NCI-H1694 treated with DMSO at 0.1 percent for 48 hours (cell line): Measurements from ENCODE around the gene GALR2.
"Not testable (repeated sequence)": the region's sequence is repeated elsewhere in the genome, so short reads cannot be mapped to it uniquely, and the experiment has no call there.

ENCODE experiments used
- DNase-seq: peaks from one replicate; lab custom pipeline; 2025; lab: John Stamatoyannopoulos, UW

GALR2 gene

GRCh38 chr17:76074390-76075363, at the start of gene GALR2:
Gene GALR2, plus strand, starts transcription at chr17:76074781. Its CDS starts 103 bp downstream, at chr17:76074884.
- no peak for DNase-seq

GRCh38 chr17:76025294-76025693, 49.3 kb upstream of the GALR2 start:
- no peak for DNase-seq

- no peak for DNase-seq
Observed at GRCh38 chr17:76026714-76027158, 47.8 kb upstream of the GALR2 start.

GRCh38 chr17:76027159-76027839, 47.3 kb upstream of the GALR2 start, which contains the start of gene EVPL:
Gene EVPL, minus strand, starts transcription at chr17:76027306. Its CDS starts 108 bp downstream, at chr17:76027198.
- no peak for DNase-seq

GRCh38 chr17:76032073-76032779, 42.4 kb upstream of the GALR2 start:
- DNase-seq: no peak

GRCh38 chr17:76032780-76033108, 41.8 kb upstream of the GALR2 start:
- no peak for DNase-seq

GRCh38 chr17:76033139-76033538, 41.4 kb upstream of the GALR2 start:
- no peak for DNase-seq

GRCh38 chr17:76034428-76035350, 39.9 kb upstream of the GALR2 start:
- peak; percentile 29 for DNase-seq

GRCh38 chr17:76036497-76037261, 37.9 kb upstream of the GALR2 start:
- DNase-seq: no peak

- DNase-seq: no peak
Observed at GRCh38 chr17:76038050-76038449, 36.5 kb upstream of the GALR2 start.

- DNase-seq: no peak
Observed at GRCh38 chr17:76039121-76039520, 35.5 kb upstream of the GALR2 start.

GRCh38 chr17:76040376-76040775, 34.2 kb upstream of the GALR2 start:
- DNase-seq: no peak

GRCh38 chr17:76042868-76043267, 31.7 kb upstream of the GALR2 start:
- not testable (repeated sequence) for DNase-seq

- not testable (repeated sequence) for DNase-seq
Observed at GRCh38 chr17:76044475-76045007, 30.0 kb upstream of the GALR2 start.

- DNase-seq: no peak
Observed at GRCh38 chr17:76046064-76046463, 28.5 kb upstream of the GALR2 start.

- DNase-seq: no peak
Observed at GRCh38 chr17:76048025-76048605, 26.5 kb upstream of the GALR2 start.

- DNase-seq: no peak
Observed at GRCh38 chr17:76048711-76049110, 25.9 kb upstream of the GALR2 start.

- DNase-seq: no peak
Observed at GRCh38 chr17:76049239-76049638, 25.3 kb upstream of the GALR2 start.

GRCh38 chr17:76049836-76050537, 24.6 kb upstream of the GALR2 start:
- DNase-seq: no peak
